OCI-LY3 (cell line): Measurements from ENCODE around the gene LMNTD1.

ENCODE experiments used
- H2AFZ ChIP-seq: fragments of 200-600, 300-600 bp; shearing (Covaris generic); 2 replicates; pipeline ENCODE4 v1.6.0; 2014; ENCODE audit warnings: antibody characterized with exemption, low read depth, low read length
- H3K27ac ChIP-seq: fragments of 200-600, 300-600 bp; sonication (generic); 2 replicates; pipeline ENCODE4 v1.5.1; 2014; ENCODE audit warnings: mild to moderate bottlenecking, low read length, moderate library complexity, mixed read lengths
- H3K27me3 ChIP-seq: fragments of 200-600, 300-600 bp; sonication (generic); 2 replicates; pipeline ENCODE4 v1.6.1; 2014; ENCODE audit warnings: low read depth, low read length, mixed read lengths
- H3K36me3 ChIP-seq: fragments of 200-600, 300-600 bp; sonication (generic); replicated peaks from 2 replicates; pipeline ENCODE3; 2014; ENCODE audit warnings: low read depth, low read length, mixed read lengths
- H3K4me1 ChIP-seq: fragments of 300-600, 200-600 bp; sonication (generic); 2 replicates; pipeline ENCODE4 v1.6.1; 2014; ENCODE audit warnings: low read length, mixed read lengths
- H3K4me2 ChIP-seq: fragments of 200-600, 300-600 bp; sonication (generic); 2 replicates; pipeline ENCODE4 v1.6.1; 2014; ENCODE audit warnings: low read length, mixed read lengths
- H3K4me3 ChIP-seq: fragments of 300-600, 200-600 bp; sonication (generic); 2 replicates; pipeline ENCODE4 v1.5.1; 2014; ENCODE audit warnings: antibody characterized with exemption, mild to moderate bottlenecking, low read length, moderate library complexity
- H3K79me2 ChIP-seq: fragments of 300-600, 200-600 bp; shearing (Covaris generic); 2 replicates; pipeline ENCODE4 v1.6.1; 2014; ENCODE audit warnings: mild to moderate bottlenecking, low read length, mixed read lengths
- H3K9ac ChIP-seq: fragments of 300-600, 200-600 bp; shearing (Covaris generic); 2 replicates; pipeline ENCODE4 v1.6.0; 2014; ENCODE audit warnings: mild to moderate bottlenecking, low read length, moderate library complexity
- H3K9me3 ChIP-seq: fragments of 200-600, 300-600 bp; shearing (Covaris generic); 2 replicates; pipeline ENCODE4 v1.6.1; 2014; ENCODE audit warnings: low read length, mixed read lengths; ENCODE audit not compliant: insufficient read depth
- H4K20me1 ChIP-seq: fragments of 200-600, 300-600 bp; sonication (generic); 2 replicates; pipeline ENCODE4 v1.6.1; 2016; ENCODE audit warnings: low read length, mixed read lengths; ENCODE audit not compliant: insufficient read depth
- EZH2phosphoT487 ChIP-seq: fragments of 200-600 bp; shearing (Covaris generic); IDR thresholded peaks from 2 replicates; pipeline ENCODE4 v1.6.1; 2018; ENCODE audit warnings: antibody characterized with exemption, mixed run types, low read depth
- TF ChIP-seq, protein P1 (sequence below): fragments of 200-600, 300-600 bp; sonication (generic); IDR thresholded peaks from 2 replicates; pipeline ENCODE4 v1.5.1; 2014; ENCODE audit warnings: antibody characterized with exemption, low read length, low read depth

LMNTD1 gene

DNA sequence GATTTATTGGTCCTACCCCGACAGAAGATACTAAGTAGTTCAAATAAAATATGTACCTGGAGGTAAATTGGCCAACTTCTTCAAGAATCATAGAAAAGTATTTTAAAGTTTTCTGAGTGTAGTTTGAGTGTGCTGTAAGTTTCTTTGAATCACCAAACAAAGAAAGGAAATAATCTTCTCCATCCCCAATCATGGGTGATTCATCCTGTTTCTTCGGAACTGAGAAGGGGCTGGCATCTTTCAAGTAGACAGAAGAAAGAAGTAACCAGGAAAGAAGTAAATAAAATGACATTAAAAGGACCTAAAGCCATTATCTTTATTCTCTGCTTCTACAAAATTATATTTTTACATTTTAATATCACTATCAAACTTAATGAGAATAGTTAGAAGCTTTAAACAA lies 6.8 kb downstream of the LMNTD1 start:
- no peak for TF ChIP-seq EZH2phosphoT487
- TF ChIP-seq, protein P1, sequence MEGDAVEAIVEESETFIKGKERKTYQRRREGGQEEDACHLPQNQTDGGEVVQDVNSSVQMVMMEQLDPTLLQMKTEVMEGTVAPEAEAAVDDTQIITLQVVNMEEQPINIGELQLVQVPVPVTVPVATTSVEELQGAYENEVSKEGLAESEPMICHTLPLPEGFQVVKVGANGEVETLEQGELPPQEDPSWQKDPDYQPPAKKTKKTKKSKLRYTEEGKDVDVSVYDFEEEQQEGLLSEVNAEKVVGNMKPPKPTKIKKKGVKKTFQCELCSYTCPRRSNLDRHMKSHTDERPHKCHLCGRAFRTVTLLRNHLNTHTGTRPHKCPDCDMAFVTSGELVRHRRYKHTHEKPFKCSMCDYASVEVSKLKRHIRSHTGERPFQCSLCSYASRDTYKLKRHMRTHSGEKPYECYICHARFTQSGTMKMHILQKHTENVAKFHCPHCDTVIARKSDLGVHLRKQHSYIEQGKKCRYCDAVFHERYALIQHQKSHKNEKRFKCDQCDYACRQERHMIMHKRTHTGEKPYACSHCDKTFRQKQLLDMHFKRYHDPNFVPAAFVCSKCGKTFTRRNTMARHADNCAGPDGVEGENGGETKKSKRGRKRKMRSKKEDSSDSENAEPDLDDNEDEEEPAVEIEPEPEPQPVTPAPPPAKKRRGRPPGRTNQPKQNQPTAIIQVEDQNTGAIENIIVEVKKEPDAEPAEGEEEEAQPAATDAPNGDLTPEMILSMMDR: no peak
- no peaks in the 10 kb centered on the region for H3K9me3 ChIP-seq
- H3K4me2 ChIP-seq: no peak overlapping the region
- H3K9ac ChIP-seq: no peak overlapping the region
- no peaks in the 10 kb centered on the region for H3K27me3 ChIP-seq
- H3K36me3 ChIP-seq: no peaks in the 10 kb centered on the region
- no peak overlapping the region for H2AFZ ChIP-seq
- H4K20me1 ChIP-seq: no peaks in the 10 kb centered on the region
- no peaks in the 10 kb centered on the region for H3K79me2 ChIP-seq
- no peak overlapping the region for H3K4me3 ChIP-seq
- no peak overlapping the region for H3K27ac ChIP-seq
- H3K4me1 ChIP-seq: no peaks in the 10 kb centered on the region

GRCh38 chr12:25533150-25533549 lies 19.9 kb downstream of the LMNTD1 start:
- Histone ChIP-seq H3K27ac (no peak overlapping the region), H3K4me1 (no peaks in the 10 kb centered on the region), H3K79me2 (no peaks in the 10 kb centered on the region), H3K4me3 (no peak overlapping the region), H3K36me3 (no peaks in the 10 kb centered on the region), H2AFZ (no peak overlapping the region), H4K20me1 (no peaks in the 10 kb centered on the region), H3K27me3 (no peaks in the 10 kb centered on the region), H3K9me3 (no peaks in the 10 kb centered on the region), H3K4me2 (no peak overlapping the region), H3K9ac (no peak overlapping the region)
- TF ChIP-seq, protein P1: no peak
- TF ChIP-seq EZH2phosphoT487: no peak

- Histone ChIP-seq H3K27me3 (no peaks in the 10 kb centered on the region), H3K9ac (no peak overlapping the region), H2AFZ (no peak overlapping the region), H4K20me1 (no peaks in the 10 kb centered on the region), H3K4me3 (no peak overlapping the region), H3K79me2 (no peaks in the 10 kb centered on the region), H3K27ac (no peak overlapping the region), H3K4me1 (no peaks in the 10 kb centered on the region), H3K9me3 (no peaks in the 10 kb centered on the region), H3K36me3 (no peaks in the 10 kb centered on the region), H3K4me2 (no peak overlapping the region)
- TF ChIP-seq, protein P1: no peak
- no peak for TF ChIP-seq EZH2phosphoT487
Measured at GRCh38 chr12:25531502-25532052, 21.5 kb downstream of the LMNTD1 start.

GRCh38 chr12:25529738-25530137 lies 23.3 kb downstream of the LMNTD1 start:
- Histone ChIP-seq H3K9ac (no peak overlapping the region), H3K4me2 (no peak overlapping the region), H3K9me3 (no peaks in the 10 kb centered on the region), H2AFZ (no peak overlapping the region), H3K27me3 (no peaks in the 10 kb centered on the region), H3K4me1 (no peaks in the 10 kb centered on the region), H3K4me3 (no peak overlapping the region), H3K79me2 (no peaks in the 10 kb centered on the region), H4K20me1 (no peaks in the 10 kb centered on the region), H3K27ac (no peak overlapping the region), H3K36me3 (no peaks in the 10 kb centered on the region)
- TF ChIP-seq, protein P1: no peak
- TF ChIP-seq EZH2phosphoT487: no peak
